ENCODE measurements around the gene ALK. TPM values are rescaled to one million over a fixed set of nuclear protein-coding genes. Genes with fewer than 3 reads are reported as not detected.
A peak's percentile ranks its signal among the peaks of the same experiment; 100 is the strongest.

Gene ALK
- total and polyA plus RNA-seq, 2 experiments from 2014 or later = 0.35 TPM; not detected in 1

- H3K36me3 Mint-ChIP-seq (ENCODE audit: low read depth) = no peaks in the 10 kb centered on the region
- Histone ChIP-seq H4K20me1 (replicated peaks; ENCODE audit: insufficient read depth) (no peaks in the 10 kb centered on the region), H3K4me1 (ENCODE audit: insufficient read depth) (0 out of 2 replicates have a peak, but pooled peaks cover 2% of the 10 kb centered on the region), H2AFZ (no peak overlapping the region), H3K4me3 (no peak overlapping the region), H3K27ac (ENCODE audit: low read depth) (no peak overlapping the region), H3K36me3 (ENCODE audit: insufficient read depth) (no peaks in the 10 kb centered on the region), H3K79me2 (replicated peaks; ENCODE audit: insufficient read depth) (no peaks in the 10 kb centered on the region), H3K4me2 (no peak overlapping the region), H3F3A (replicated peaks; ENCODE audit: low read depth) (no peaks in the 10 kb centered on the region), H3K9me2 (ENCODE audit: insufficient read depth) (no peaks in the 10 kb centered on the region), H3K27me3 (ENCODE audit: insufficient read depth) (no peaks in the 10 kb centered on the region)
- TF ChIP-seq EZH2phosphoT487 (IDR thresholded peaks at IDR 0.05; ENCODE audit: unreplicated experiment) (no peak), CTCF (conservative IDR thresholded peaks at IDR 0.05; ENCODE audit: low read depth in 2 of 2) (peak in 1 of 2 experiments; percentile 30; a peak in 1 of 4 replicates)
- no peak overlapping the region for H3K4me3 Mint-ChIP-seq
- peaks cover 7% of the 10 kb centered on the region for H3K4me1 Mint-ChIP-seq
- DNase-seq (ENCODE audit: low spot score) = no peak
- ATAC-seq = no peak
- no peaks in the 10 kb centered on the region for H3K9me3 Mint-ChIP-seq
- no peak overlapping the region; the same call in 1 of the 2 replicates for H3K27ac Mint-ChIP-seq
- peaks cover 2% of the 10 kb centered on the region for H3K27me3 Mint-ChIP-seq (ENCODE audit: insufficient read depth, low read depth, poor library complexity)
Measured at GRCh38 chr2:29783666-29784065, 137.7 kb downstream of the ALK start.

- Histone ChIP-seq H3K36me3 (ENCODE audit: insufficient read depth) (no peaks in the 10 kb centered on the region), H3K4me1 (ENCODE audit: insufficient read depth) (0 out of 2 replicates have a peak, but pooled peaks cover 2% of the 10 kb centered on the region), H3K79me2 (replicated peaks; ENCODE audit: insufficient read depth) (no peaks in the 10 kb centered on the region), H3K27me3 (ENCODE audit: insufficient read depth) (no peaks in the 10 kb centered on the region), H3K27ac (ENCODE audit: low read depth) (no peak overlapping the region), H3K9me2 (ENCODE audit: insufficient read depth) (no peaks in the 10 kb centered on the region), H3K4me3 (no peak overlapping the region), H2AFZ (no peak overlapping the region), H3K4me2 (no peak overlapping the region), H4K20me1 (replicated peaks; ENCODE audit: insufficient read depth) (no peaks in the 10 kb centered on the region), H3F3A (replicated peaks; ENCODE audit: low read depth) (no peaks in the 10 kb centered on the region)
- peaks cover 7% of the 10 kb centered on the region for H3K4me1 Mint-ChIP-seq
- no peak overlapping the region for H3K4me3 Mint-ChIP-seq
- H3K9me3 Mint-ChIP-seq = no peaks in the 10 kb centered on the region
- DNase-seq (ENCODE audit: low spot score) = peak; percentile 4
- peaks cover 2% of the 10 kb centered on the region for H3K27me3 Mint-ChIP-seq (ENCODE audit: insufficient read depth, low read depth, poor library complexity)
- no peak for ATAC-seq
- H3K27ac Mint-ChIP-seq = no peak overlapping the region; the same call in 1 of the 2 replicates
- H3K36me3 Mint-ChIP-seq (ENCODE audit: low read depth) = no peaks in the 10 kb centered on the region
- TF ChIP-seq ZNF331 (CRISPR knock-in tag; IDR thresholded peaks at IDR 0.05; ENCODE audit: low read depth) (no peak), NANOG (IDR thresholded peaks at IDR 0.05; ENCODE audit: borderline replicate concordance) (no peak), JUNB (IDR thresholded peaks at IDR 0.05; ENCODE audit: unreplicated experiment) (no peak), CREB1 (CRISPR knock-in tag; IDR thresholded peaks at IDR 0.05; ENCODE audit: low read depth) (no peak), REST (IDR thresholded peaks at IDR 0.05; ENCODE audit: unreplicated experiment) (no peak), EZH2 (IDR thresholded peaks at IDR 0.05; ENCODE audit: low read depth, unreplicated experiment) (no peak), ETS1 (IDR thresholded peaks at IDR 0.05) (no peak), STAT1 (IDR thresholded peaks at IDR 0.05; ENCODE audit: unreplicated experiment) (no peak), ZNF114 (CRISPR knock-in tag; IDR thresholded peaks at IDR 0.05) (no peak)
Measured at GRCh38 chr2:29782549-29783458, 138.6 kb downstream of the ALK start.
